SU-DHL-6 (cell line): Measurements from ENCODE around the gene TBC1D22A.

Experiments
- CTCF ChIP-seq: fragments of 200-600 bp; sonication (generic); IDR thresholded peaks from one replicate; pipeline ENCODE4 v1.5.1; 2017; ENCODE audit warnings: antibody characterized with exemption, mild to moderate bottlenecking, low read length, moderate library complexity; ENCODE audit not compliant: insufficient read depth, poor library complexity, severe bottlenecking
- EZH2phosphoT487 ChIP-seq: fragments of 200-600 bp; sonication (generic), shearing (Covaris generic); conservative IDR thresholded peaks from 2 replicates; pipeline ENCODE4 v1.6.1; 2018; ENCODE audit warnings: mild to moderate bottlenecking, antibody characterized with exemption, low read length, moderate library complexity, mixed read lengths

DNA sequence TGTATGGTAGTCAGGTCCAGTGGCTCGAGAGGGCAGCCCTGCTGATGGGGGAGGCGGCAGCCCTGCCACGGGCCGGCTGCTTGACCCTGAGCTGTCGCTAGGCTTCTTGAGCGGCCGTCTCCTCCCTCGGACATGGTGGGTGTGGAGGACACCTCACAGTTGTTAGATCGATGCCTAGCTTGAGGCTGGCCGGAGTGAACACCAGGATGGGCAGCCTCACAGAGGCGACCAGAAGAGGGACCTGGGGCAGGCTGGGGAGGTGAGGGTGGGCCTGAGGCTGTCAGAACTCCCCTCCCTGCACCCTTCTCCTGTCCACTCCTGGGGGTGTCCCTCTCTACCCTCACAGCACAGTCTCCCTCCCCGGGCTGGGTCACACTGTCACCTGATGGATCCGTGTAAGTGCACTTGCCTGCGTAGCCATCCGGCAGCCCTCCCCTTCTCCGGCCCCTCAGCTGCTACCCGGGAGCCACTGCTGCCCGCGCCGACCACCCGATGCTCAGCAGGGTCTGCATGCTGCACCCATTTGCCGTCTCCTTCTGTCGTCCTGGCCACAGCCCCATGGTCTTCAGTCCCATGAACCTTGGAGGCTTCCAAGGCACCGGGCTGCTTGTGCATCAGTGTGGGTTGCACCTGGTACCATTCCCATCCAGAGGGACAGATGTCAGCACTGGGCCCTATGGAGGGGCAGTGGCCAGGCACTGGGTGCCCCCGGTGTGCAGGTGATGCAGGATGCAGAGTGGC is 394.1 kb downstream of the TBC1D22A start:
- no peak for TF ChIP-seq CTCF
- TF ChIP-seq EZH2phosphoT487: no peak
